H1 (cell line): ENCODE results near the gene DYNC1H1. TPM values are rescaled to one million over a fixed set of nuclear protein-coding genes. Genes with fewer than 3 reads are reported as not detected.

Experiments
- CTCF ChIA-PET: fragments of 300-600 bp; sonication (Branson Sonifier 250); formaldehyde crosslinking; loops from one replicate; lab custom pipeline; 2021; ENCODE audit not compliant: partially characterized antibody; lab: Charles Lee
- POLR2A ChIA-PET: fragments of 300-600 bp; sonication (Branson Sonifier 250); formaldehyde crosslinking; loops from one replicate; lab custom pipeline; 2021; ENCODE audit warnings: inconsistent platforms; ENCODE audit not compliant: partially characterized antibody; lab: Charles Lee
- DNase-seq, 2 experiments: peaks; one replicate each; pipeline versions ENCODE4 v3.0.0 to v3.0.0-alpha.2; 2010 to 2022; ENCODE audit warnings: low spot score in 2 of 2, low read depth in 1 of 2, mixed read lengths in 1 of 2
- FAIRE-seq: peaks from 2 replicates; lab custom pipeline; 2011; peaks lifted over from hg19 to GRCh38; lab: Jason Lieb, UNC
- H2AFZ ChIP-seq: 2 replicates; pipeline ENCODE4 v1.8.1; 2012; ENCODE audit warnings: low read length, inconsistent platforms
- H2AK5ac ChIP-seq: 2 replicates; pipeline ENCODE4 v1.6.1; 2013; ENCODE audit warnings: low read depth, low read length
- H2BK120ac ChIP-seq: replicated peaks from 2 replicates; pipeline ENCODE3; 2013; ENCODE audit warnings: low read depth, low read length, inconsistent platforms
- H2BK12ac ChIP-seq: 2 replicates; pipeline ENCODE4 v1.6.1; 2013; ENCODE audit warnings: low read depth, low read length
- H2BK15ac ChIP-seq: 2 replicates; pipeline ENCODE4 v1.6.1; 2013; ENCODE audit warnings: low read length
- H2BK20ac ChIP-seq: 2 replicates; pipeline ENCODE4 v1.6.1; 2013; ENCODE audit warnings: low read length
- H2BK5ac ChIP-seq: 2 replicates; pipeline ENCODE4 v1.6.1; 2013; ENCODE audit warnings: low read depth, low read length
- H3K14ac ChIP-seq: 2 replicates; pipeline ENCODE4 v1.6.1; 2013; ENCODE audit warnings: inconsistent platforms; ENCODE audit not compliant: insufficient read length
- H3K18ac ChIP-seq: 2 replicates; pipeline ENCODE4 v1.6.1; 2013; ENCODE audit warnings: low read length; ENCODE audit errors: extremely low read depth
- H3K23ac ChIP-seq: 2 replicates; pipeline ENCODE4 v1.6.1; 2013; ENCODE audit warnings: inconsistent platforms; ENCODE audit not compliant: insufficient read length
- H3K23me2 ChIP-seq: 2 replicates; pipeline ENCODE4 v1.6.1; 2013; ENCODE audit warnings: low read depth, low read length
- H3K27ac ChIP-seq: 2 replicates; pipeline ENCODE4 v1.6.1; 2011; ENCODE audit warnings: low read depth, low read length, inconsistent platforms
- H3K27me3 ChIP-seq, 4 experiments: replicated peaks in 1 of 4; 1 replicate in 1 of 4; 2 replicates in 3 of 4; pipeline versions ENCODE4 v1.6.1 to v1.8.1; 2011 to 2013; ENCODE audit warnings: low read length in 3 of 4, mild to moderate bottlenecking in 3 of 4, inconsistent platforms in 2 of 4, mixed read lengths in 2 of 4, moderate library complexity in 1 of 4; ENCODE audit not compliant: control insufficient read depth in 3 of 4, insufficient read depth in 3 of 4; ENCODE audit errors: extremely low read depth in 1 of 4
- H3K36me3 ChIP-seq, 4 experiments: 2 replicates each; pipeline versions ENCODE4 v1.6.1 to v1.8.1; 2011 to 2013; ENCODE audit warnings: mild to moderate bottlenecking in 4 of 4, low read length in 3 of 4, moderate library complexity in 2 of 4, control low read depth in 1 of 4, inconsistent platforms in 1 of 4; ENCODE audit not compliant: insufficient read depth in 4 of 4, control insufficient read depth in 2 of 4
- H3K4ac ChIP-seq: replicated peaks from 2 replicates; pipeline ENCODE3; 2013; ENCODE audit warnings: low read length, low read depth, mixed read lengths, inconsistent platforms; ENCODE audit not compliant: insufficient read length
- H3K4me1 ChIP-seq, 4 experiments: replicated peaks in 1 of 4; 1 replicate in 1 of 4; 2 replicates in 3 of 4; pipeline versions ENCODE4 v1.6.1 to v1.8.1; 2011 to 2013; ENCODE audit warnings: low read length in 3 of 4, inconsistent platforms in 2 of 4, mixed read lengths in 1 of 4; ENCODE audit not compliant: insufficient read depth in 4 of 4, control insufficient read depth in 3 of 4
- H3K4me2 ChIP-seq, 2 experiments: 2 replicates each; pipeline versions ENCODE4 v1.6.1 to v1.8.1; 2011 to 2013; ENCODE audit warnings: low read depth in 2 of 2, low read length in 2 of 2, control low read depth in 1 of 2, inconsistent platforms in 1 of 2, mild to moderate bottlenecking in 1 of 2; ENCODE audit not compliant: insufficient read depth in 1 of 2
- H3K4me3 ChIP-seq, 4 experiments: fragments of 200-600, 300-600 bp in 1 of 4; sonication (generic), shearing (Covaris generic), sonication (Bioruptor Twin) in 1 of 4; 2 replicates each; pipeline versions ENCODE4 v1.5.1 to v1.8.1; 2011 to 2016; ENCODE audit warnings: low read length in 4 of 4, low read depth in 3 of 4, control low read depth in 2 of 4, inconsistent platforms in 2 of 4, mild to moderate bottlenecking in 2 of 4, mixed read lengths in 1 of 4, moderate library complexity in 1 of 4; ENCODE audit not compliant: insufficient read depth in 2 of 4; ENCODE audit errors: extremely low read depth in 1 of 4
- H3K56ac ChIP-seq: replicated peaks from 2 replicates; pipeline ENCODE3; 2013; ENCODE audit warnings: low read depth, mild to moderate bottlenecking, mixed read lengths, low read length, inconsistent platforms; ENCODE audit not compliant: insufficient read length
- H3K79me1 ChIP-seq: 2 replicates; pipeline ENCODE4 v1.6.1; 2013; ENCODE audit warnings: low read depth, low read length, control low read depth
- H3K79me2 ChIP-seq, 2 experiments: 2 replicates each; pipeline versions ENCODE4 v1.6.1 to v1.8.1; 2012 to 2013; ENCODE audit warnings: low read length in 2 of 2, mild to moderate bottlenecking in 2 of 2, inconsistent platforms in 1 of 2; ENCODE audit not compliant: insufficient read depth in 2 of 2, control insufficient read depth in 1 of 2
- H3K9ac ChIP-seq, 4 experiments: replicated peaks in 1 of 4; 1 replicate in 1 of 4; 2 replicates in 3 of 4; pipeline versions ENCODE4 v1.6.1 to v1.8.1; 2011 to 2013; ENCODE audit warnings: low read depth in 3 of 4, low read length in 3 of 4, control low read depth in 2 of 4, mild to moderate bottlenecking in 2 of 4, moderate library complexity in 2 of 4, inconsistent platforms in 1 of 4; ENCODE audit errors: extremely low read depth in 1 of 4
- H3K9me3 ChIP-seq, 2 experiments: 2 replicates each; pipeline versions ENCODE4 v1.6.1 to v1.8.1; 2012 to 2013; ENCODE audit warnings: mild to moderate bottlenecking in 2 of 2, moderate library complexity in 2 of 2, control low read depth in 1 of 2, inconsistent platforms in 1 of 2, low read depth in 1 of 2, low read length in 1 of 2, mixed read lengths in 1 of 2; ENCODE audit not compliant: insufficient read depth in 2 of 2
- H4K20me1 ChIP-seq, 2 experiments: replicated peaks in 1 of 2; 2 replicates each; pipeline versions ENCODE3 to v1.8.1; 2011 to 2013; ENCODE audit warnings: inconsistent platforms in 2 of 2, low read length in 2 of 2, mild to moderate bottlenecking in 1 of 2; ENCODE audit not compliant: insufficient read depth in 2 of 2, control insufficient read depth in 1 of 2
- H4K5ac ChIP-seq: 2 replicates; pipeline ENCODE4 v1.6.1; 2013; ENCODE audit warnings: low read length, low read depth, mixed read lengths, inconsistent platforms; ENCODE audit not compliant: insufficient read length
- H4K8ac ChIP-seq: 2 replicates; pipeline ENCODE4 v1.8.0; 2013; ENCODE audit warnings: mild to moderate bottlenecking, moderate library complexity, low read length, inconsistent platforms; ENCODE audit not compliant: insufficient read depth; ENCODE audit errors: extremely low read depth
- H4K91ac ChIP-seq: replicated peaks from 2 replicates; pipeline ENCODE3; 2013; ENCODE audit warnings: low read length, mixed read lengths, inconsistent platforms; ENCODE audit not compliant: insufficient read length
- KDM1A ChIP-seq: fragments of 200-600, 300-600 bp; sonication (generic); IDR thresholded peaks from 2 replicates; pipeline ENCODE4 v1.7.1; 2016; ENCODE audit warnings: mild to moderate bottlenecking, low read length, borderline replicate concordance
- MAX ChIP-seq: IDR thresholded peaks from 2 replicates; pipeline ENCODE4 v1.6.1; 2012; ENCODE audit warnings: inconsistent platforms
- NANOG ChIP-seq: IDR thresholded peaks from 2 replicates; pipeline ENCODE4 v1.6.1; 2011; ENCODE audit warnings: low read length, low read depth, mild to moderate bottlenecking, inconsistent platforms; ENCODE audit not compliant: insufficient read depth, poor library complexity, severe bottlenecking
- POLR2AphosphoS5 ChIP-seq: IDR thresholded peaks from 2 replicates; pipeline ENCODE4 v1.6.1; 2011; ENCODE audit warnings: low read depth, low read length
- POU5F1 ChIP-seq: IDR thresholded peaks from 2 replicates; pipeline ENCODE4 v1.6.1; 2011; ENCODE audit warnings: low read depth, mild to moderate bottlenecking, low read length, moderate library complexity
- SIN3A ChIP-seq, 2 experiments: IDR thresholded peaks in 1 of 2; conservative IDR thresholded peaks in 1 of 2; 2 replicates each; pipeline ENCODE4 v1.6.1; 2011 to 2012; ENCODE audit warnings: low read length in 2 of 2, improper control_type of control experiment in 1 of 2, low read depth in 1 of 2, mild to moderate bottlenecking in 1 of 2
- SP1 ChIP-seq: IDR thresholded peaks from 2 replicates; pipeline ENCODE4 v1.6.1; 2011; ENCODE audit warnings: low read depth, low read length
- TCF12 ChIP-seq: IDR thresholded peaks from 2 replicates; pipeline ENCODE4 v1.6.1; 2011; ENCODE audit warnings: low read depth, mild to moderate bottlenecking, low read length
- USF2 ChIP-seq: IDR thresholded peaks from 2 replicates; pipeline ENCODE4 v1.6.1; 2011; ENCODE audit warnings: low read length, improper control_type of control experiment
- WGBS, 2 experiments: shearing (Covaris generic) in 1 of 2; methylation state at CpG; one replicate each; pipeline versions ENCODE4 v1.1.6 to v1.1.7; 2013 to 2015; ENCODE audit warnings: low lambda C conversion rate in 2 of 2, mixed read lengths in 2 of 2, inconsistent platforms in 1 of 2, low coverage in 1 of 2, missing lambda C conversion rate in 1 of 2; ENCODE audit not compliant: insufficient replicate concordance in 2 of 2, insufficient coverage in 1 of 2, insufficient read length in 1 of 2; ENCODE audit errors: extremely low coverage in 1 of 2, missing lambda C conversion rate in 1 of 2; 5-methylcytosine and 5-hydroxymethylcytosine counted together
- polyA plus RNA-seq, 7 experiments: library from polyadenylated mRNA; depleted of rRNA in 3 of 7; stranded (reverse) in 5 of 7; unstranded in 2 of 7; fragments of >200 nt in 5 of 7; fragments of 200-250 nt in 2 of 7; gene quantifications; 1 replicate in 5 of 7; 2 replicates in 1 of 7; 4 replicates in 1 of 7; pipeline versions ENCODE4 v1.2.1 to v1.2.3, GENCODE V29; 2011 to 2013; ENCODE audit warnings: missing spikeins in 2 of 7, mixed read lengths in 2 of 7
- total RNA-seq: library from RNA; stranded (reverse); fragmentation: NEBNext Ultra II Directional; extraction: Animal tissue kit (Norgen Biotek cat#: 25700); gene quantifications from 2 replicates; pipeline ENCODE4 v1.2.1, GENCODE V29; 2021

Gene DYNC1H1
- total and polyA plus RNA-seq, 2 of the 8 experiments (the other 6 are each of a cell fraction or from before 2014, with no cell fraction given) = 238 to 387 TPM

- 4% methylated on average over 5 of the region's 5 CpGs; no CpG with 5 or more reads in 1 of the 2 experiments for WGBS, 2 experiments
- Histone ChIP-seq H4K91ac (no peak overlapping the region), H3K18ac (no peak overlapping the region), H2BK20ac (no peak overlapping the region), H3K79me1 (peaks cover 4% of the 10 kb centered on the region; the same call in 1 of the 2 replicates), H2AK5ac (no peak overlapping the region), H2BK12ac (no peak overlapping the region), H3K56ac (no peak overlapping the region), H4K20me1 (peaks cover 0 to 2% of the 10 kb centered on the region in 2 experiments), H4K5ac (no peak overlapping the region), H3K14ac (no peak overlapping the region), H3K4me1 (peaks cover 0 to 12% (median 5%) of the 10 kb centered on the region in 4 experiments; a peak in 5 of 7 replicates), H2AFZ (no peak overlapping the region), H3K23ac (no peak overlapping the region), H3K79me2 (peaks cover 0 to 6% of the 10 kb centered on the region in 2 experiments; a peak in 1 of 4 replicates), H3K4me2 (peak overlapping the region; percentile 10 to 23; a peak in 2 of 4 replicates), H3K27ac (no peak overlapping the region), H2BK5ac (no peak overlapping the region), H2BK15ac (no peak overlapping the region), H2BK120ac (no peak overlapping the region), H3K4me3 (no peak overlapping the region), H3K23me2 (peaks cover 13% of the 10 kb centered on the region), H3K4ac (no peak overlapping the region), H3K36me3 (no peaks in the 10 kb centered on the region), H3K9ac (no peak overlapping the region), H3K9me3 (no peaks in the 10 kb centered on the region), H3K27me3 (peaks cover 24 to 44% (median 36%) of the 10 kb centered on the region in 4 experiments)
- DNase-seq = peak in 1 of 2 experiments; percentile 46
- CTCF ChIA-PET = interaction anchor here (0.6 to 1.3 kb wide), 7 partner anchors 9 to 1420 kb away, joined by 3 to 7 read pairs (median 4); no protein-coding TSS in a partner anchor
- POLR2A ChIA-PET = interaction anchor here (0.6 to 1.3 kb wide), 4 partner anchors 12 to 27 kb away, joined by 4 to 6 read pairs (median 4); no protein-coding TSS in a partner anchor
- no peak for TF ChIP-seq KDM1A
- peak; percentile 72; the same call in 1 of the 2 replicates for TF ChIP-seq SP1
- TF ChIP-seq NANOG = peak; percentile 73
- peak; percentile 39; the same call in 1 of the 2 replicates for TF ChIP-seq POLR2AphosphoS5
- TF ChIP-seq TCF12 = peak; percentile 93
- TF ChIP-seq POU5F1 = peak; percentile 45; the same call in 1 of the 2 replicates
- TF ChIP-seq SIN3A (conservative IDR thresholded peaks at IDR 0.05 in 1 of 2, IDR thresholded peaks at IDR 0.05 in 1 of 2; ENCODE audit: low read depth in 1 of 2, low read length in 2 of 2) = peak; percentile 76 to 80; a peak in 3 of 4 replicates
- TF ChIP-seq MAX = no peak
- peak; percentile 40; the same call in 1 of the 2 replicates for TF ChIP-seq USF2
- TF ChIP-seq, all 59 proteins: peak for 7
- H4K8ac ChIP-seq = no peak overlapping the region
- peak; percentile 92 for FAIRE-seq
Measured at GRCh38 chr14:101945171-101945570, 19.2 kb upstream of the DYNC1H1 start.
